AML-193 (cell line): ENCODE data around the gene PDS5B.
"Not testable (repeated sequence)": the region's sequence is repeated elsewhere in the genome, so short reads cannot be mapped to it uniquely, and the experiment has no call there.

Experiments
- DNase-seq, 2 experiments: peaks; one replicate each; lab custom pipeline; 2025; lab: John Stamatoyannopoulos, UW

Gene PDS5B

DNA sequence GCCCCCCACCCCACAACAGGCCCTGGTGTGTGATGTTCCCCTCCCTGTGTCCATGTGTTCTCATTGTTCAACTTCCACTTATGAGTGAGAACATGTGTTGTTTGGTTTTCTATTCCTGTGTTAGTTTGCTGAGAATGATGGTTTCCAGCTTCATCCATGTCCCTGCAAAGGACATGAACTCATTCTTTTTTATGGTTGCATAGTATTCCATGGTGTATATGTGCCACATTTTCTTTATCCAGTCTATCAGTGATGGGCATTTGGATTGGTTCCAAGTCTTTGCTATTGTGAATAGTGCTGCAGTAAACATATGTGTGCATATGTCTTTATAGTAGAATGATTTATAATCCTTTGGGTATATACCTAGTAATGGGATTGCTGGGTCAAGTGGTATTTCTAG lies 142.8 kb downstream of the PDS5B start:
- not testable (repeated sequence) for DNase-seq

DNA sequence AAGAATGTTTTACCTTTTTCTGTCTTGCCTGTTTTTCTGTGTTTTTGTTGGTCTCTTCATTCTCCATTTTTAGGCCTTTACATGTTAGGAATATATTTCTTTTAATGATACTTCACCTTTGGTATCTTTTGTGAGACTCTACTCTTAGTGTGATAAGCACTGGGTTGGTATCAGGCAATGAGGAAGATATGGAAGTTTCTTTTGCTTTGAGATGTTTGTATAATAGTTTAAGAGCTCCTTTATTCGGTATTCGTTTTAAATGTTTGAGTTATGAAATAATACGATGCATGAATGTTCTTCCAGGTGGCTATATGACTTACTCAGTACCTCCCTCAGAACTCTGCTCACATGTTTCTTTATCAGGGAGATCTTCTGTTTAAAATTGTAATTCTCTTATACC lies 144.8 kb downstream of the PDS5B start:
- DNase-seq = no peak

DNA sequence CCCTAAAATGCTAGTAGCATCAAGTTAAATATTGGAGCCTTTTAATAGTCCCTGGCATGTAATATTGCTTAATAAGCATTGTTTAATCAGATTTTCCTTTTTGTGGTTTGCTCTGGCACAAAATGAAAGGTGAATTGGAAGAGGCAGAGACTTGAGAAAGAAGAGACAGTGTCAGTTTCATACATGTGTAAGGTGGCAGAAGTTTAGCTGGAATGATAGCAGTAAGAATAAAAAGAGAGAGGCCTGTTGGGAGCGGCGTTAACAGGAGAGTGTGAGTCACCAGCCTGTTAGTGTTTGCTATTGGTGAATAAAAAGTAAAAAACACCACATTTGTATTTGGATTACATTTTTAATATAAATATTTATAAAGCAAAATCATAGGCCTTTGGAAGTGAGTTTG lies 145.3 kb downstream of the PDS5B start:
- DNase-seq = no peak

DNA sequence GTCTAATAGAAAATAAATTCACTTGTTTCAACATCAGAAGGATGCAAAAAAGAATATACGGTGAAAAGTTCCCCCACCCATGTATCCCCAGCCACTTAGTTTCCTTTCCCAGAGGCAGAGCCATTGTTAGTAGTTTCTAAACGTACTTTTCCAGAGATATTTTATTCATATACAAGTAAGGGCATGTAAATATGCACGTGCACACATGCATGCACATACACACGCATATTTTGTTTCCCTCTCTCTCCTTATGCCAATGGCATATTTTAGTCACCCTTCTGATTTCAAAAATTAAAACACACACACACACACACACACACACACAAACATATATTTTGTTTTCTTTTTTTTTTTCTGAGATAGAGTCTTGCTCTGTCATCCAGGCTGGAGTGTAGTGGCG lies 147.4 kb downstream of the PDS5B start:
- DNase-seq = no peak

DNA sequence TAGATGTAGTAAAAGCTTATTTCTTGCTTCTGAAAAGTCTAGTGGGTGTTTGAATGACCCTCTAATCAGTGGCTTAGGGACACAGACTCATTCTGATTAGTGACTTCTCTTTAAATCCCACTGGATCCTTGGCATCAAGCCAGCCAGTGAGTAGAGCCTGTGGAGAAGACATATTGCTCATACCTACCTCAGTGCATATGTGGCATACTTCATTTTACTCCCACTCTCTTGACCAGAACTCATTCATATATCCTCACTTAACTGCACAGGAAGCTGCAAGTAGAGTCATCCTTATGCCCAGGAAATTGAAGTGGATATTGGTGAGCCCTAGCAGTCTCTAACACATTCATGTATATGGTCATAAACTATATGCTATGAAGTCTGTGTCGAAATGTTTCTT lies 148.3 kb downstream of the PDS5B start:
- DNase-seq = no peak

DNA sequence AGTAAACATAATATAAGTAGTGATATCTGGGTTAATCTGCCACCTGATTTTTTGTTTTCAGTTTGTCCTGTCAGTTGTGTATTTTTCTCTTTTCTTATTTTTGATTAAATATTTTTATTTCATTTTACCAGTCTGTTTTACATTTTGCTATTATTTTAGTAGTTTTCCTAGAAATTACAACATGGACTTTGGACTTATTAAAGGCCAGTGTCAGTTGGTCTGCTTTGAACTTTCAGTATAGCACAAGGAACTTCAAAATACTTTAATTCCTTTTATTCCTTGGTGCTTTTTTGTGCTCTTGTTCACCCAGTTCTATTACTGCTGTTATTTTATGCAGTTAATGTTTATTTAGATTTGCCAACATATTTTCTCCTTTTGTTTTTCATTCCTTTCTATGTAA lies 149.6 kb downstream of the PDS5B start:
- no peak for DNase-seq

DNA sequence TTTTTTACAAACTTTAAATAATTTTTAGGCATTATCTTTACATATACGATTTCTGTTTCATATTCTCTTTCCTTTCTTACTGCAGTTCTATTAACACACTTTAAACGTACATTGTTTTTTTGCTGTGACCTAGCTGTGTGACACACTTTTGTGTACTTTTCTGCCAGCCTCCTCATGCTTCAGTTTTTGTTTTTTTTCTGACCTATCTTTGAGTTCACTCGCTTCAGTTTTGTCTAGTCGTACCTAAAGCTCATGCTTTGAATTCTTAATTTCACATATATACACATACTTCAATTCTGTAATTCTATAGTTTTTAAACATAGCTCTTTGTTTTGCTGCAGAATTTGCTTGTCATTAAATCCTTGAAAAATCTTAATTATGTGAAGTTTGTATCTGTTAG lies 150.4 kb downstream of the PDS5B start:
- DNase-seq = no peak

DNA sequence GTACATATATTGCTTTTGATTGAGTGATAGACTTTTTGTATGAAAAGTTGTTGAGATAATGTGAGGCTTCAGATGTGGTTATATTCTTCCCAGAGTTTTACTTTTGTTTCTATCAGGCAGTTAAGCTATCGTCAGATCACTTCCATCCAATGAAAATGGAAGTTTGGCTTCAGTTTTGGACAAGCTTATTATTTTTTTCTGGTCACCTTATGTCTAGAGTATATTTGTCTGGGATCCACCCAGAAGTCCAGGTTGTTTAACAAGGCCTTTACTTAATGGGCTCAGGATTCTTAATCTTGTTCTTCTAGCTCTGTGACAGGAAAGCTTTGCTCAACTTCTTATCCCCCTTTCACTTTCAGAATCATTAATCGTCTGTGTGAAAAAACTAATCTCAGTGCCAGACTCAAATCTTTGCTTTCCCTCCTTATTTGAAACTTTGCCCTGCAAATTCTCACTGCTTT lies 150.9 kb downstream of the PDS5B start:
- DNase-seq = no peak

DNA sequence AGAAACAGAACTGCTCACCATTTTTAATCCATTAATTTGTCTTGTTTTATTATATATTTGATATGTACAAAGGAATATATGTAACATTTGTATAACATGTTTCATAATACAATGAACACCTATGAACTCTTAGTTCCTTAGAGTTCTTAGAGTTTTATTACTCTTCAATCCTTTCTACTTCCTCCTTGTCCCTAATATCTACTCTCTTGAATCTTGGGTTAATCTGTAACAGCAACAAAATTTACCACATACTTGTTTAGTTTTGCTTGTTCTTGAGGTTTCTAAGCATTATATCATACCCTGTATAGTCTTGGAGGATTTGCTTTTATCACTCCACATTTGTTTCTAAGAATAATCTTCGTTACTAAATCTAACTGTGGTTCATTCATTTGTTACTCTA lies 151.4 kb downstream of the PDS5B start:
- no peak for DNase-seq

DNA sequence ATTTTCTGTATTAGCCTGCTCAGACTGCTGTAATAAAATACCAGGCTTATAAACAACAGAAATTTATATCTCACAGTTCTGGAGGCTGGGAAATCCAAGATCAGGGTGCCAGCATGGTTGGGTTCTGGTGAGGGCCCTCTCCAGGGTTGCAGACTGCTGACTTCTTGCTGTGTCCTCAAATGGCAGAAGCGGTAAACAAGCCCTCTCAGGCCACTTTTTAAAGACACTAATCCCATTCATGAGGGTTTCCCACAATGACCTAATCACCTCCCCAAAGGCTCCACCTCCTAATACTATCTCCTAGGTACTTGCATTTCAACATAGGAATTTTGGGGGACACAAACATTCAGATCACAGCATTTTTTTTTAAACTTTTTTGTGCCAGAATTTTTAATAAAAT lies 159.3 kb downstream of the PDS5B start:
- DNase-seq = no peak

DNA sequence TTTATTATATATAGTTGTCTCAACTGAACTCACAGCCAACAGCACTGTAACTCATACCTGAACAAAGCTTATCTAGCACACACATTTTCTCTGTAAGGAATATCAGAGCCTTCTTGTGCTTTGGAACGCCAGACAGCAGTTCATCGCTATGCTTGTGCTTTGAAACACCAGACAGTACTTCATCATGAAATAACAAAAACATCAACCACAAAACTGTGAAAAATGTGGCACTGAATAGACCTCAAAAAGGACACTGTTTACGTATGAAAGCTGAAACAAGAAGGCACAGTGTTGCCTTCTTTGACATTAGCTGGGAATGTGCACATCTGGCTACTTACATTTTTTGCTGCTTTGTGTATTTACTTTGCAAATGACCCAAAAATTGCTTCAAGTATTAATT lies 160.2 kb downstream of the PDS5B start:
- DNase-seq = no peak

DNA sequence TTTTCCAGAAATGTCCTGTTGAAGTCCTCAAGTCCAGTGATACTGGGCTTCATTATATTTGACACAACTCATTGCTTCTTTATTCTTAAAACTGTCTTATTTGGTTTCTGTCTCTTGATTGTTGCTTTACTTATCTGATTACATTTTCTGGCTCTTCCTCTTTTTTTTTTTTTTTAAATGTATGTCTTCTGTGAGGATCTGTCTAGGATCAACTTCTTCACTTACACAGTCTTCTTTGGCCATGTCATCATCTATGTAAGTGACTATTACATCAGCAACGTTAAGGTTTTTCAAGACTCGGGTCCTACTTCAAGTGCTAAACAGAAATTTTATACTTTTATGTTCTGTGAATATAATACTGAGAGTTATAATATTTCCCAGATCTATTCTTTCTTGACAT lies 162.1 kb downstream of the PDS5B start:
- no peak for DNase-seq

DNA sequence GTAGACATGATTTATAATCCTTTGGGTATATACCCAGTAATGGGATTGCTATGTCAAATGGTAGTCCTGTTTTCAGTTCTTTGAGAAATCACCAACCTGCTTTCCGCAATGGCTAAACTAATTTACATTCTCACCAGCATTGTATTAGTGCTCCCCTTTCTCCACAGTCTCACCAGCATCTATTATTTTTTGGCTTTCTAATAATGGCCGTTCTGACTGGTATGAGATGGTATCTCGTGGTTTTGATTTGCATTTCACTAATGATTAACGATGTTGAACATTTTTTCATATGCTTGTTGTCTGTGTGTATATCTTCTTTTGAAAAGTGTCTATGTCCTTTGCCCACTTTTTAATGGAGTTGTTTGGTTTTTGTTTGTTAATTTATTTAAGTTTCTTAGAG lies 165.1 kb downstream of the PDS5B start:
- DNase-seq = no peak

DNA sequence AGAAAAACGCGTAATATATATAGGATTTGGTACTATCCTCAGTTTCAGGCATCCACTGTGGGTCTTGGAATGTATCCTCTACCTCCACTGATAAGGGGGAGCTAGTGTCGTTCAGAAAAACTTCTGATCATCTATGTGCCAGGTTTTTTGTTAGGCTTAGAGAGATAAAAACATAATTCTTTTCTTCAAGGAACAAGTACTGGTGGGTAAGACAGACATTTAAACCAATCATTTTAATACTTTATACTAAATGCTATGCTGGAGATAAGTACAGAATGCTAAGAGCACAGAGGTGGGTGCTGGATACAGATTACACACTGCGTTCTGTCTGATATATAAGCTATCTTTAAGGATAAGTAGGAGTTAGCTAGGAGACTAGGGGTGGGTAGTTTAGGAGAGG lies 166.1 kb downstream of the PDS5B start:
- no peak for DNase-seq

DNA sequence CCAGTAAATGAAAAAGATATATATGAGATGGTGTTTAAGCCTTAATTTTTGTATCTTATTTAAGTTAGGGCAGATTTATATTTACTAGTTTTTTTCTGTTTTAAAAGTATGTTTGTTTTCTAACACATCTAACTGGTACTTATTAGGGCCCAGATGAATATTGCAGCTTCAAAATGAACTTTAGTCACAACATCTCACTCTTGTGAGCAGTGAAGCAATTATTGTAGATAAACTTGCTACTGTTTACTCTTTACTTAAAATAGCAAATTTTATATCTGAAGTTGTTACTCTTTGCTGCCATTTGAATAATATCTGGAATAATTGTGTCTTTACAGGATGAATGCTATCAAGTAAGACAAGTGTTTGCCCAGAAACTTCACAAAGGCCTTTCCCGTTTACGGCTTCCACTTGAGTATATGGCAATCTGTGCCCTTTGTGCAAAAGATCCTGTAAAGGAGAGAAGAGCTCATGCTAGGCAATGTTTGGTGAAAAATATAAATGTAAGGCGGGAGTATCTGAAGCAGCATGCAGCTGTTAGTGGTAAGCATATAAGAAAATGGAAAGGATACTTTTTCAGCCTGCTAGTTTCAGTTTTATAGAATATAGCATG lies 166.8 kb downstream of the PDS5B start:
- no peak for DNase-seq

DNA sequence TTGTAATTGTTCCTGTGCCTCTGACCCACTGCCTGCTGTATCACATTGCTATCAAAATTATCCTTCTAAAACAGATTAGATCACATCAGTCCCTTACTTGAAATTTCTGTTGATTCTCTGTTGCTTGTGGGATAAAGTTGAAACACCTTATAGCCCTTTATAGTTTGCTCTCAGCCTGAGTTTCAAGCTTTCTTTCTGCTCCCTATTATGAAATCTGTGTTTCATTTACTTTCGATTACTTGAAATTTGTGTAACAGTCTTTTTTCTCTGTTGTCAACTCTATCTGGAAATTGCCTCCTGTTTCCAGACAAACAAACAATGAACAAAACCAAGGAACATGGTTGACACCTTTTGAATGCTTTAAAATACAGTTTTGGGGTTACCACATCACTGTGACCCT lies 167.9 kb downstream of the PDS5B start:
- DNase-seq = no peak

DNA sequence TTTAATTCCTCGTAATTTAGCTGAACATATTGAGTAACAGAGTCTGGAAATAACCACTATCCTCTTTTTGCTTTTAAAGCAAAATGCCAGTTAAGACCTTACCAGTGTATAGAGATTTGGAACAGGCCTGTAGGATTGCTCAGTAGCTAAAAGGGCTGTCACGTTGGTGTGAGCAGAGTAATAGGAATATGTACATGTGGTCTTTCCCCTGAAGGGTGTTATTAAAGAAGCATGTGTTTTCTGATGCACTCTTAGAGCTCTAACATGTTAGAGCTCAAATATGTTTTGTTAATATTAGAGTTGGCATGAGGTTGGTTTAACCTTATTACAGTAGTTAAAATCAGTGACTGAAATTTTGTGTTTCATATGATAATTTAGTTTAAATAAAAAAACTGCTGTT lies 172.9 kb downstream of the PDS5B start:
- no peak for DNase-seq

DNA sequence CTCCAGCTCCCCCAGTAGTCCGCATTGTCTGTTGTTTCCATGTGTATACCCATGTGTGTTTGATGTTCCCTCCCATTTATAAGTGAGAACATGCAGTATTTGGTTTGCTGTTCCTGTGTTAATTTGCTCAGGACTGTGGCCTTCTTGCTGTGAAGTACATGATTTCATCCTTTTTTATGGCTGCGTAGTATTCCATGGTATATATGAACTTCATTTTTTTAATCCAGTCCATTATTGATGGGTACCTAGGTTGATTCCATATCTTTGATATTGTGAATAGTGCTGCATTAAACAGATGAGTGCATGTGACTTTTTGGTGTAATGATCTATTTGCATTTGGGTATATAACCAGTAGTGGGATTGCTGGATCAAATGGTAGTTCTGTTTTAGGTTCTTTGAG lies 175.2 kb downstream of the PDS5B start:
- no peak for DNase-seq

DNA sequence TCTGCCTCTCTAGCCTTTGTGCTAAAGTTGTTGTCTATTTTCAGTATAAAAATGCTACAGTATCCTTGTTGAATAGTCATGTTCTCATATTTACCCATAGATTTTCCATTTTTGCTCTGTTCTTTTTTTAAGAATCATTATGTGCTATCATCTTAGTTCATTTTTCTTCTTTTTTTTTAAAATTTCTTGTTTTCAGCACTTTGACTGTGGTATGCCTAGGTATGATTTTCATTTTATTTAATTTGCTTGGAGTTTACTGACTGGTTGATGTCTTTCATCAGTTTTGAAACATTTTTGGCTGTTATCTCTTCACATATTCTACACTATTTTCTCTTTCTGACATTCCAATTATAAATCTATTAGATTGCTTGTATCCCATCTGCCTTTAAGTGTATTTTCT lies 192.9 kb downstream of the PDS5B start:
- DNase-seq = no peak

DNA sequence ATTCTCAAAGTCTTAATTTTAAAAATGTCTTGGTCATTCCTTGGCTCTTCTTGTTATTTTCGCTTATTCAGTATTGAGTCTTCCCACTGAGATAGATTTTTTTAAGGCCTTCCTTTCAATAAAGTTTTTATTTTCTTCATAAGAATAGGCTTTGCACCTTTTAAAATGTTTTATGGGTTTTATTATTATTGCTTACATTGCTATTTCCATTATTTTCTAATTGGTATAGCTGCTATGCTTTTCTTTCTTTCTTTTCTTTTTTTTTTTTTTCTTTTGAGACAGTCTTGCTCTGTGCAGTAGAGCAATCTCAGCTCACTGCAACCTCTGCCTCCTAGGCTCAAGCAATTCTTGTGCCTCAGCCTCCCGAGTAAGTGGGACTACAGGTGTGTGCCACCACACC lies 195.7 kb downstream of the PDS5B start:
- DNase-seq = no peak

DNA sequence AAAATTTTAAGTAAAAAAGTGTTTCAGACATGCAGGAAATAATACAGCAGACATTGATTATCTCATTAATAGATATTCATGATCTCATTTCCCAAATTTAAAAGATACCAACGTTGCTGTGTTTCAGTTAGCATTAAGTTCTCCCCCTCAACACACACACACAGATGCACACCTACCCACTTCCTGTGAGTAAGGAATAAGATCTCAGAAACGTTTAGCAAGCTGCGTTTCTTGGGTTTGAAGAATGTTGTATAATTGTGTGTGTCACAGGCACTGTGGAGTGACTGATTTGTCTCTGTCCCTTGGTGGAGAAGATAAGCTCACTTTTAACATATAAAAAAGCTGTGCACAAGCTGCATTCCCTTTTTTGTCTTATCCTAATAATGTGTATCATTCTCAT lies 196.8 kb downstream of the PDS5B start:
- DNase-seq = no peak

DNA sequence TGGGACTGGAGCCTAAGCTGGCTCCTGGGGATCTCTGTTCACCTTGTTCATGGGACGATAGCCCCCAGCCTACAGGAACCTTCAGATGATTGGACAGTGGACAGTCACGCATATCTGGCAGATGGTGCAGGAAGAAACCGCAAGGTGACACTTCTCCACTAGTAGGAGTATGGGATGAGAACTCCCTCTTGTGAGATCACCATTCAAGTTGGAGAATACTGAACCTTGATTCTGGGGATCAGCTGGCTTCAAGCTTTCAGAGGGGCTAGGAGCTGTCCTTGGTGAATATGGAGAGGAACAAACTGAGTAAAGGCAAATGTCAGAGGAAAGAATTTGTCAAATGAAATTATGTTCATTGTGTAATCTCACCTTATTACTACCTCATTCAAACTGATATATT lies 204.5 kb downstream of the PDS5B start:
- no peak for DNase-seq

DNA sequence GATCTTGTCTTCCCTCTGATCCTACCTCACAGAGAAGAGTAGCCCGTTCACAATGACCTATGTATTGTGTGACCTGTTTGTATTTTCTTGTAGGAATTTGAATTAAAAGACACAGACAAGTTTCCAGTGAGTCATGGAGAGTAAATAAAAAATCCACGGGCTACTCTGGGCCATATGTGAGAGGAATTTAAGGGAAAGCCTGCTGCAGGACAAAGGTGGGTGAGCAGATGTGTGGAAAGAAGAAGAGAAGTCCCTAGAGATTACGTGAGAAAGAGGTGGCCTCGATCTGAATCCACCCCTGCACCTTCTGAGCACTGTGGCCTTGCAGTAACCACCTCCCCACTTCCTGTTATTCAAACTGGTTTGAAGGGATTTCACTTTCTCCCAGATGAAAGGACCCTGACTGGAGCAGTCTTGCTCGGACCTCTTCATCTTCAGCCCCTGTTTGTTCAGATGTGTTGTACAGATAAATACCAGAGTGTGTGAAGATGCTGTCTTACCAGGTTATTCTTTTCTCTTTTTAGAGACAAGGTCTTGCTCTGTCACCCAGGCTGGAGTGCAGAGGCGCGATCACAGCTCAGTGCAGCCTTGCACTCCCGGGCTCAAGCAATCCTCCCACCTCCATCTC lies 205.4 kb downstream of the PDS5B start:
- DNase-seq = no peak

DNA sequence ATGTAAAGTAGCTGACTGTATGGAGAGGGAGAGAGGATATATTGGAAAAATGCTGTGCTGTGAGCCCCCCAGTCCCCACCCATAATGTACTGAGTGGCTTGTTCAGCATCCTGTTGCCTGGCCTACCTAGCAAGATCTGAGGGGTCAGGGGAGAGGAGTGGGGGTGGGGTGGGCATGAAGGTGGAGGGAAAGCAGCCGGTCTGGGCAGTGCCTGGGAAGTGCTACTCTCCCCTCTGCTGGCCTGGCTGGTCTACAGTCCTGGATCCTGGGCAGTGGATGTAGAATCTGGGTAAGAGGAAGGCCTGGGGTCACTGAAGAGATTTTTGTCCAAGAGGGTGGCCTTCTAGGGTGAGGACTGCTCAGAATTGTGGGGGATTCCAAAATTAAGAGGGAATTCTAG lies 210.5 kb downstream of the PDS5B start:
- no peak for DNase-seq
